BLaER1 treated with 17β-estradiol and CSF1 and Interleukin-3, amounts not matched to agents 10 nM and 100 nM (cell line): ENCODE data around the gene KRTAP10-10.
"Not testable (repeated sequence)": the region's sequence is repeated elsewhere in the genome, so short reads cannot be mapped to it uniquely, and the experiment has no call there.

Experiments
- H3K27ac ChIP-seq, 11 experiments: shearing (Covaris generic); formaldehyde crosslinking; 2 replicates each; pipeline ENCODE4 v1.8.1; 2022
- H3K27me3 ChIP-seq, 11 experiments: shearing (Covaris generic); formaldehyde crosslinking; 2 replicates each; pipeline ENCODE4 v1.8.1; 2022
- H3K36me3 ChIP-seq, 11 experiments: shearing (Covaris generic); formaldehyde crosslinking; 2 replicates each; pipeline ENCODE4 v1.8.1; 2022
- H3K4me1 ChIP-seq, 10 experiments: shearing (Covaris generic); formaldehyde crosslinking; 2 replicates each; pipeline ENCODE4 v1.8.1; 2022
- H3K4me2 ChIP-seq, 11 experiments: shearing (Covaris generic); formaldehyde crosslinking; 2 replicates each; pipeline ENCODE4 v1.8.1; 2022
- H3K4me3 ChIP-seq, 10 experiments: shearing (Covaris generic); formaldehyde crosslinking; 2 replicates each; pipeline ENCODE4 v1.8.1; 2022
- H3K9ac ChIP-seq, 11 experiments: shearing (Covaris generic); formaldehyde crosslinking; 2 replicates each; pipeline ENCODE4 v1.8.1; 2022
- H3K9me3 ChIP-seq, 11 experiments: shearing (Covaris generic); formaldehyde crosslinking; replicated peaks in 1 of 11; 2 replicates each; pipeline ENCODE4 v1.8.1; 2022
- H4K20me1 ChIP-seq, 11 experiments: shearing (Covaris generic); formaldehyde crosslinking; 2 replicates each; pipeline ENCODE4 v1.8.1; 2022
- Cebpa-rat ChIP-seq, 11 experiments: shearing (Covaris generic); IDR thresholded peaks; 2 replicates each; pipeline ENCODE4 v1.8.1; 2022

KRTAP10-10 gene

GRCh38 chr21:44681152-44681551, 44.0 kb downstream of the KRTAP10-10 start:
- Histone ChIP-seq H3K9ac (no peak overlapping the region), H3K9me3 (peaks cover 0 to 4% (median under 1%) of the 10 kb centered on the region in 11 experiments; a peak in 3 of 22 replicates), H4K20me1 (no peaks in the 10 kb centered on the region), H3K27ac (no peak overlapping the region), H3K4me1 (peaks cover 0 to 4% (median 0%) of the 10 kb centered on the region in 10 experiments; a peak in 3 of 20 replicates), H3K4me3 (no peak overlapping the region), H3K36me3 (no peaks in the 10 kb centered on the region), H3K27me3 (no peaks in the 10 kb centered on the region), H3K4me2 (no peak overlapping the region)
- no peak for TF ChIP-seq Cebpa-rat (IDR thresholded peaks at IDR 0.05)

DNA sequence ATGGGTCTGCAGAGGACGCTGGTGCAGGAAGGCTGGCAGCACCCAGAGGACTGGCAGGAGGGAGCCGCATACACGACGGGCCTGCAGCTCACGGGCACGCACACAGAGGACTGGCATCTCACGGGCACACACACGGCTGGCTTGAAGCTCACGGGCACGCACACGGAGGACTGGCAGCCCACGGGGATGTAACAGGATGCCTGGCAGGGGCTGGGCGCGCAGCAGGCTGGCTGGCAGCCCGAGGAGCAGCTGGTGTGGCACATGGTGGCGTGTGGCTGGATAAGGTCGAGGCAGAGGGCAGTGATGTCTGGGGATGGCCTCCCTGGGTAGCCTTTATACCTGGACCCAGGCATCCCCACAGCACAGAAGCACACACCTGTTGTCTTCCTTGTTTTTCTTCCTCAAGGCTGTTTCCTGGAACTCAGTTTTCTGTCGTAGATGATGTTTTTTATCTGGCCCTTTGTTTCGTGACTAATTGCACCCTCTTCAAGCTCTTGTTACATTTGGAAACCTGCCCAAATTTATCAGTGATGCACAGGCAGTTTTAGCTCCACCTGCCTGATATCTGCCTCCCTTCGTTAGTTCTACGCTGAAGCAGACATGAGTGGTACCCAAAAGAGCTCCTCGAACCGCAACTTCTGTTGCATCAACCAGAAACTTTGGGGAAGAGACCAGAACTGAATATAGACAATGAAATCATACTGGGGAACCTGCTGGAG, 44.9 kb downstream of the KRTAP10-10 start, which contains the start of gene KRTAP12-1:
Gene KRTAP12-1, minus strand, starts transcription at position 303 of the 719 bp plus-strand sequence. Its CDS starts 40 bp downstream, at position 263.
- no peaks in the 10 kb centered on the region; a peak in 1 of 22 replicates for H3K27me3 ChIP-seq
- H3K36me3 ChIP-seq: no peaks in the 10 kb centered on the region
- H3K9ac ChIP-seq: no peak within 1 kb of the TSS

GRCh38 chr21:44682580-44683151, 45.5 kb downstream of the KRTAP10-10 start:
- Histone ChIP-seq H4K20me1 (no peaks in the 10 kb centered on the region), H3K9ac (no peak overlapping the region), H3K27ac (no peak overlapping the region), H3K4me3 (no peak overlapping the region), H3K9me3 (peaks cover 0 to 4% (median 0%) of the 10 kb centered on the region in 11 experiments; a peak in 1 of 22 replicates), H3K36me3 (no peaks in the 10 kb centered on the region), H3K4me2 (no peak overlapping the region), H3K4me1 (peaks cover 0 to 9% (median 0%) of the 10 kb centered on the region in 10 experiments; a peak in 3 of 20 replicates), H3K27me3 (no peaks in the 10 kb centered on the region; a peak in 1 of 22 replicates)
- TF ChIP-seq Cebpa-rat (IDR thresholded peaks at IDR 0.05): no peak

More for the DNA sequence above, 44.9 kb downstream of the KRTAP10-10 start, which contains the start of gene KRTAP12-1:
- Histone ChIP-seq H4K20me1 (no peaks in the 10 kb centered on the region), H3K4me1 (peaks cover 0 to 9% (median 0%) of the 10 kb centered on the region in 10 experiments; a peak in 3 of 20 replicates), H3K9me3 (peaks cover 0 to 4% (median 0%) of the 10 kb centered on the region in 11 experiments; a peak in 1 of 22 replicates), H3K4me3 (no peak within 1 kb of the TSS), H3K4me2 (no peak within 1 kb of the TSS), H3K27ac (no peak within 1 kb of the TSS)
- TF ChIP-seq Cebpa-rat (IDR thresholded peaks at IDR 0.05): no peak

- H3K9ac ChIP-seq: no peak overlapping the region
- no peak for TF ChIP-seq Cebpa-rat (IDR thresholded peaks at IDR 0.05)
- H3K9me3 ChIP-seq: no peaks in the 10 kb centered on the region
- no peaks in the 10 kb centered on the region for H3K36me3 ChIP-seq
- no peaks in the 10 kb centered on the region; a peak in 1 of 22 replicates for H3K27me3 ChIP-seq
- H3K4me2 ChIP-seq: no peak overlapping the region
- peaks cover 0 to 9% (median 0%) of the 10 kb centered on the region in 10 experiments; a peak in 3 of 20 replicates for H3K4me1 ChIP-seq
- H3K27ac ChIP-seq: no peak overlapping the region
- no peaks in the 10 kb centered on the region for H4K20me1 ChIP-seq
- no peak overlapping the region for H3K4me3 ChIP-seq
Observed at GRCh38 chr21:44684077-44684476, 46.9 kb downstream of the KRTAP10-10 start.

DNA sequence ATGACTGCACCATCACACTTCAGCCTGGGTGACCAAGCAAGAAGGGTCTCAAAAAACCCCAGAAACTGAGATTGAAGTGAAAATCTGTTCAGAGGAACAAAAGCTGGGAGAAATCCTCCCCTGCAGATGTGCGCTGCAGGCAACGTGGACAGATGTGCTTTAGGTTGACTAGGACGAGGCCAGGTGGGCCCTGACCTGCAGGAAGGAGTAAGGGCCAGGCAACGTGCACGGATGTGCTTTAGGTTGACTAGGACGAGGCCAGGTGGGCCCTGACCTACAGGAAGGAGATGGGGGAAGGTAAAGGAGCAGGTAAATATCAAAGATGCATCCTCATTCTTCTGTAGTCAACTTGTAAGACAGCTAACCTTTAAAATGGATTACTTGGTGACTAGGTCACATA, 47.3 kb downstream of the KRTAP10-10 start:
- H3K27me3 ChIP-seq: no peaks in the 10 kb centered on the region; a peak in 1 of 22 replicates

DNA sequence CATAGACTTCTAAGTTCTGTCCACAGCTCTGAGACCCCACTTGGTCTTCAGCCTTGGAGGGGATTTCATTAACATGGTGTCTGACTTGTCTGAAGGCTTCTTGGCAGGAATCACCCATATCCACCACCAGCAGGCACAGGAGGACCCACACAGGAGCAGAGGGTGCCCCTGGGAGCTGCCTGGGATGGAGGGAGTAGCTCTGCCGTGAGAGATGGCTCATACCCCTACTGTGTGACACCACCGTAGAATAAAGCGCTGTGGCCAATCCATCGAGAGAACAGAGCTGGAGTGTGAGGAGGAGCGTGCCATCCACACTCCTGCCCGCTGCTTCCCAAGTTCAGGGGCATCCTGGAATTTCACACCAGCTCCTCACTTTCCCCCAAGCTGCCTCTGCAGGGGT, 47.9 kb downstream of the KRTAP10-10 start:
- H3K4me1 ChIP-seq, H4K20me1 ChIP-seq, H3K4me2 ChIP-seq, H3K9me3 ChIP-seq, H3K9ac ChIP-seq, H3K4me3 ChIP-seq, H3K27me3 ChIP-seq, H3K36me3 ChIP-seq, H3K27ac ChIP-seq: not testable (repeated sequence)

More for the DNA sequence above, 47.3 kb downstream of the KRTAP10-10 start:
- peaks cover 0 to 9% (median 0%) of the 10 kb centered on the region in 10 experiments; a peak in 3 of 20 replicates for H3K4me1 ChIP-seq
- TF ChIP-seq Cebpa-rat (IDR thresholded peaks at IDR 0.05): no peak
- no peak overlapping the region for H3K4me2 ChIP-seq
- no peak overlapping the region for H3K9ac ChIP-seq
- H3K4me3 ChIP-seq: no peak overlapping the region
- no peaks in the 10 kb centered on the region for H3K9me3 ChIP-seq
- no peaks in the 10 kb centered on the region for H4K20me1 ChIP-seq
- H3K36me3 ChIP-seq: no peaks in the 10 kb centered on the region
- no peak overlapping the region for H3K27ac ChIP-seq

- Histone ChIP-seq H3K27ac (no peak overlapping the region), H3K4me3 (no peak overlapping the region), H3K9ac (no peak overlapping the region), H3K4me1 (peaks cover 0 to 9% (median 0%) of the 10 kb centered on the region in 10 experiments; a peak in 3 of 20 replicates), H3K27me3 (no peaks in the 10 kb centered on the region; a peak in 1 of 22 replicates), H3K4me2 (peak overlapping the region in 2 of 11 experiments; percentile 7 to 30; a peak in 1 of 22 replicates), H4K20me1 (no peaks in the 10 kb centered on the region), H3K9me3 (no peaks in the 10 kb centered on the region), H3K36me3 (no peaks in the 10 kb centered on the region)
- TF ChIP-seq Cebpa-rat (IDR thresholded peaks at IDR 0.05): no peak
Observed at GRCh38 chr21:44686000-44686781, 49.0 kb downstream of the KRTAP10-10 start.

DNA sequence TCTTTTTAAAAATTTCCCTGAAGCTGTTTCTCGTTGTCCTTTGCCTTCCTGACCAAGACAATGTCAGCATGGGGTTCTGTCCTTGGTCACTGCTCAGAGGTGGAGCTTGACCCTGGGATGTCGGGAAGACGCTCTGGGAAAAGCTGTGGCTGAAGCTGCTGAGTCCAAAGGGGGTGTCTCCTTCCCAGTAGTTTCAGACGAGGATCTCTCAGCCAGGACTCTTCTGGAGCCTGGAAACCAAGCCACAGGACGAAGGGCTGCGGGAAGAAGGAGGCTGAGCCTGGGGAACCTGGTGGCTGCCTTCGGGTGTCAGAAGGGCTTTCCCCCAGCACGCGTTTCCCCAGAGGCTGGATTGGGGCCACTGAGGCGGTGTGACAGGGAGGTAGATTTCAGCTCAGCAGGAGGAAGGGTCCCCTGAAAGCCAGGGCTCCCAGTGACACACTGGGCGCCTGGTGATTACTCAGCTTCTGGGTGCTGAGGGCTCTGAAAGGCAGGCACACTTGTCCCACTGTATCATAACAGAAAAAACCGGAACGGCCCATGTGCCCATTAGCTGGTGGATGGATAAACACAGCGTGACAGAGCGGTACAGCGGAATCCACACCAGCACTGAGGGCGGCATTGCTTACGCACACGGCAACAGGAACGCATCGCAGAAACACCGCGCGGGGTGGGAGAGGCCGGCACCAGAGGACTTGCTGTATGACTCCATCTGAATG, 49.8 kb downstream of the KRTAP10-10 start:
- H3K27ac ChIP-seq: no peak overlapping the region
- H4K20me1 ChIP-seq: no peaks in the 10 kb centered on the region
- no peaks in the 10 kb centered on the region for H3K36me3 ChIP-seq
- H3K4me3 ChIP-seq: no peak overlapping the region
- H3K4me1 ChIP-seq: peaks cover 0 to 9% (median 0%) of the 10 kb centered on the region in 10 experiments; a peak in 3 of 20 replicates
- H3K9ac ChIP-seq: no peak overlapping the region
- H3K9me3 ChIP-seq: peaks cover 0 to 2% (median under 1%) of the 10 kb centered on the region in 11 experiments; a peak in 6 of 22 replicates
- no peak overlapping the region for H3K4me2 ChIP-seq
- H3K27me3 ChIP-seq: no peaks in the 10 kb centered on the region; a peak in 1 of 22 replicates
- no peak for TF ChIP-seq Cebpa-rat (IDR thresholded peaks at IDR 0.05)
